ENCODE data around the gene MT1A.
"Not testable (repeated sequence)": the region's sequence is repeated elsewhere in the genome, so short reads cannot be mapped to it uniquely, and the experiment has no call there.

The MT1A gene

DNA sequence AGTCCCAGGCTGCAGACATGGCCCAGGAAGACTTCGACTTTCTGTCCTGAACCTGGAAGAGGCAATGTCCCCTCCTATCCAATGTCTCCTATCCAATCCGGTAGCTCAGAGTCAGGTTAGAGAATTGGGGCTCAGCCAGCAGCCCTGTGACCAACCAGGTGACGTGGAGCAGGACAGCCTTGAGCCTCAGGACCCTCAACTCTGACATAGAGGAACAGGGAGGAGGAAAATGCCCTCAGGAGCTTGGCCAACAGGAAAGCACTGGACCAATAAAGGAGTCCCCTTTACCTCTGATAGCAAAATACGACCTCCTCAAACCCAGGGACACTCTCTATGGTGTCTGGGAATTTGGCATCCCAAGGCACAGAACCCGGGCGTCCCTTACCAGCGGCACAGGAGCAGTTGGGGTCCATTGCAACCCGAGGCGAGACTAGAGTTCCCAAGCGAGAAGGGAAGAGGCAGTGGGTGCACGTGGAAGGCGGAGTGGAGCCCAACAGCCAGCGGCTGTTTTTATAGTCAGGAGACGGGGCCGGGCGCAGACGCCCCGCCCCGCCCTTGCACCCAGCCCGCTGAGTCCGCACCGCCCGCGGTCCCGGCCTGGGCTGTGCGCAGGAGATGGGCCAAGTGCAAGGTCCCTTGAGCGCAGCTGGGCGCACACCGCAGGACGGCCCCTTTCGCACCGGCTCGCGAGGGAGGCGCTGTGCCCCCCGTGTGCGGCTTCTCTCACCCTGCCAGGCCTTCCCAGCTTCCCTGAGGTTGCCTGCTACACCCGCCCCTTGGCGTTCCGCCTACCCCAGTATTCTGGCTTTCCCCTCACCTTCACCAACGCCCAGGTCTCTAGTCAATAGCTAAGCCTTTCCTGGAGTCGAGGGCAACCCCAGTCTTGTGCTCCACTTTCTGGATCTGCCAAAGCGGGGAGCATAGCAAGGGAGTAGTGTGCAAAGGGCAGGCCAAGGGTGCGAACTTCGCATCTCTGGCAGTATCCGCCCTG is 29.4 kb downstream of the MT1A start, which contains the start of gene MT1G:
MT1G (minus strand) TSS at position 485 of the 991 bp plus-strand sequence; CDS start at position 413, 72 bp downstream.
- H3K4me3 ChIP-seq (ENCODE audit: low read length) = no peak within 1 kb of the TSS

GRCh38 chr16:56669005-56669839 is 30.8 kb downstream of the MT1A start, which contains the start of gene MT1H:
Gene MT1H, plus strand, starts transcription at chr16:56669814. Its CDS starts 71 bp downstream, at chr16:56669885.
- H3K4me3 ChIP-seq (ENCODE audit: low read length) = no peak within 1 kb of the TSS
- TF ChIP-seq ZNF274 (IDR thresholded peaks at IDR 0.05; ENCODE audit: low read depth, low read length) = no peak

More for the DNA sequence above, 29.4 kb downstream of the MT1A start, which contains the start of gene MT1G:
- TF ChIP-seq ZNF274 (IDR thresholded peaks at IDR 0.05; ENCODE audit: low read depth, low read length) = no peak

- TF ChIP-seq ZNF274 (IDR thresholded peaks at IDR 0.05; ENCODE audit: low read depth, low read length) = no peak
- no peak overlapping the region for H3K4me3 ChIP-seq (ENCODE audit: low read length)
Observed at GRCh38 chr16:56669840-56670619, 31.6 kb downstream of the MT1A start.

- H3K4me3 ChIP-seq (ENCODE audit: low read length) = no peak overlapping the region
- no peak for TF ChIP-seq ZNF274 (IDR thresholded peaks at IDR 0.05; ENCODE audit: low read depth, low read length)
Observed at GRCh38 chr16:56670620-56670934, 32.1 kb downstream of the MT1A start.

GRCh38 chr16:56671691-56672090 is 33.2 kb downstream of the MT1A start:
- H3K4me3 ChIP-seq (ENCODE audit: low read length) = not testable (repeated sequence)

DNA sequence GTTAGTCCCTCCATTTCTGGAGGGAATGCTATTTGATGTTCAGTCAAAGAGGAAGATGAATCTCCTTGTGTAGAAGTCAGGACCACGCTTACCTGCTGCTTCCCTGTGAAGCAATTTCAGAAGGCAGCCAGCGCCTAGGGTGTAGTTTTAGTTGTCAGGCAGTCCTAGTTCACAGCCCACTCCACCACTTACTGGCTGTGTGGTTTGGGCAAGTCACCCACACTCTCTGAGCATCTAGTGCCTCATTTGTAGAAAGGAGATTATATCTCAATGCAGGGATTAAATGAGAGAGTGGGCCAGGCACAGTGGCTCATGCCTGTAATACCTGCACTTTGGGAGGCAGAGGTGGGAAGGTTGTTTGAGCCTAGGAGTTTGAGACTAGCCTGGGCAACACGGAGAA is 33.7 kb downstream of the MT1A start:
- H3K4me3 ChIP-seq (ENCODE audit: low read length) = not testable (repeated sequence)

DNA sequence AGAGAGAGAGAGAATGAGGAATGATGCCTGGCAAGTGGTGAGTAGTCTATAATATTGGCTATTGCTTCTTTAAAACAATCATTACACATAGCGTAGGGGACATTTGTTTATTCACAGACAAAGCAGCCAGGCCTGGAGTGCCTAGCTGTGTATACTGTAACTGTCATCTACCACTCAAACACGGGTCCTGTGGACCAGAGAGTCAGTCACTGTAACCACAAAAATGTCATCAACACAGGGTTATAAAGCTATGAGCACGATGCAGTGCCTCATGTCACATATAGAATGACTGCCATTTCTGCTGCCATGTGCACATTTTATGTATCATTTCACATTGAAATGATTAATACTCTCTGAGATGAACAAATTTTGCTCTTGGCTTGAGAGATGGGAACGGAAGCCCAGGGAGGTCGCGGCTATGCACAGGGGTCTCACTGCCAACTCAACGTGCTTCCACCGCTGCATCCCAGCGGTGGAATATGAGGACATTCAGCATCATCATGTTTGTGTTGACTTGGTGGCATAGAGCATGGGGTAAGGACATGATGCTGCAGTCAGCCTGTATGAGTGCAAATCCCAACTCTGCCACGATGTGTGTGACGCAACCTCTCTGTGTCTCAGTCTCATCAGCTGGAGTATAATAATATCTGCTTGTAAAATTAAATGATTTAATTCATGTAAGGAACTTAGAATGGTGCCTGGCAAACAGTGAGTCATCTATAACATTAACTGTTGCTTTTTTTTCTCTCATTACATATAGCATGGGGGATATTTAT is 34.5 kb downstream of the MT1A start:
- no peak overlapping the region for H3K4me3 ChIP-seq (ENCODE audit: low read length)
- no peak for TF ChIP-seq ZNF274 (IDR thresholded peaks at IDR 0.05; ENCODE audit: low read depth, low read length)

DNA sequence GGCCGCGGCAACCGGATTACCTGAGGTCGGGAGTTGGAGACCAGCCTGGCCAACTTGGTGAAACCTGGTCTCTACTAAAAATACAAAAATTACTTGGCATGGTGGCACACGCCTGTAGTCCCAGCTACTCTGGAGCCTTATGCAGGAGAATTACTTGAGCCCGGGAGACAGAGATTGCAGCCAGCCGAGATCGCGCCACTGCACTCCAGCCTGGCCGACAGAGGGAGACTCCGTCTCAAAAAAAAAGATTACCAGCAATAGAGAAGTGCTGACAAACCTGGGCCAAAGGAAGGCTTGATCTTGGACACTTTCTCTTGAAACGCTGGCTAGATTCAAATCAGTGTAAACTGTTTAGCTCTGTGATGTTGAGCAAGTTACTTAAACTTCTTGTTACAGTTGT is 35.5 kb downstream of the MT1A start:
- no peak for TF ChIP-seq ZNF274 (IDR thresholded peaks at IDR 0.05; ENCODE audit: low read depth, low read length)
- no peak overlapping the region for H3K4me3 ChIP-seq (ENCODE audit: low read length)

DNA sequence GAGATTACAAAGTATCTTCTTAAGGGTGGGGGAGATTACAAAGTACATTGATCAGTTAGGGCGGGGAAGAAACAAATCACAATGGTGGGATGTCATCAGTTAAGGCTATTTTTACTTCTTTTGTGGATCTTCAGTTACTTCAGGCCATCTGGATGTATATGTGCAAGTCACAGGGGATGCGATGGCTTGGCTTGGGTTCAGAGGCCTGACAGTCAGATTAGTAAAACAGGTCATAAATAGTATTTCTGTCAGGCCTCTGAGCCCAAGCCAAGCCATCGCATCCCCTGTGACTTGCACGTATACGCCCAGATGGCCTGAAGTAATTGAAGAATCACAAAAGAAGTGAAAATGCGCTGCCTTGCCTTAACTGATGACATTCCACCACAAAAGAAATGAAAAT is 36.1 kb downstream of the MT1A start:
- H3K4me3 ChIP-seq (ENCODE audit: low read length) = not testable (repeated sequence)

- H3K4me3 ChIP-seq (ENCODE audit: low read length) = no peak overlapping the region; the same call in 1 of the 2 replicates
Observed at GRCh38 chr16:56675685-56676210, 37.3 kb downstream of the MT1A start.

DNA sequence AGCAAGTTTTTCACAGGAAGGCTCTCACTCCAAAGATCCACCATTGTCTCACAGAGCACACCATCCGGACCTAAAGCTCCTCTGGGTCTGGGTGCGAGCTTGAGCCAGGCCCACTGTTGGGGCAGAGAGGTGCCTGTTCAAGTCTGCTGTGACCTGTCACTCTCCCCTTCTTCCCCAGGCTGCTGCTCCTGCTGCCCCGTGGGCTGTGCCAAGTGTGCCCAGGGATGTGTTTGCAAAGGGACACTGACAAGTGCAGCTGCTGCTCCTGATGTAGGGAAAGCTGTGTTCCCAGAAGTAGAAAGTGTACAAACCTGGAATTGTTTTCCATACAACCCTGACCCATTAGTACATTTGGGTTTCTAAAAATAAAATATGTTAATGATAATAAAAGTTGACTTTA is 39.0 kb downstream of the MT1A start:
- H3K4me3 ChIP-seq (ENCODE audit: low read length) = no peak overlapping the region
- TF ChIP-seq ZNF274 (IDR thresholded peaks at IDR 0.05; ENCODE audit: low read depth, low read length) = no peak

More at GRCh38 chr16:56675685-56676210, 37.3 kb downstream of the MT1A start:
- no peak for TF ChIP-seq ZNF274 (IDR thresholded peaks at IDR 0.05; ENCODE audit: low read depth, low read length)

GRCh38 chr16:56679078-56679730 is 40.7 kb downstream of the MT1A start:
- no peak for TF ChIP-seq ZNF274 (IDR thresholded peaks at IDR 0.05; ENCODE audit: low read depth, low read length)
- no peak overlapping the region for H3K4me3 ChIP-seq (ENCODE audit: low read length)

GRCh38 chr16:56679818-56680217 is 41.4 kb downstream of the MT1A start:
- TF ChIP-seq ZNF274 (IDR thresholded peaks at IDR 0.05; ENCODE audit: low read depth, low read length) = no peak
- H3K4me3 ChIP-seq (ENCODE audit: low read length) = no peak overlapping the region

Measured in GM08714 (cell line).